Sigmoid colon (tissue), 7 donors: ENCODE measurements around the gene RHOU. TPM values are rescaled to one million over a fixed set of nuclear protein-coding genes. Genes with fewer than 3 reads are reported as not detected.

Experiments
- DNase-seq: peaks from one replicate; pipeline ENCODE4 v3.0.0-alpha.2; 2019
- H3K27ac ChIP-seq, 4 donors: fragments of 200-600 bp; sonication (generic); one replicate each; pipeline ENCODE4 v1.5.1; 2016 to 2019; ENCODE audit warnings: mild to moderate bottlenecking in 1 of 4
- H3K27me3 ChIP-seq, 3 donors: fragments of 200-600 bp; sonication (generic); one replicate each; pipeline ENCODE4 v1.5.1; 2019; ENCODE audit warnings: mild to moderate bottlenecking in 1 of 3
- H3K36me3 ChIP-seq, 4 donors: fragments of 200-600 bp; sonication (generic); one replicate each; pipeline ENCODE4 v1.5.1; 2016 to 2019
- H3K4me1 ChIP-seq, 4 donors: fragments of 200-600 bp; sonication (generic); one replicate each; pipeline ENCODE4 v1.5.1; 2017 to 2019
- H3K4me3 ChIP-seq, 4 donors: fragments of 200-600 bp; sonication (generic); one replicate each; pipeline ENCODE4 v1.5.1; 2017 to 2019; ENCODE audit warnings: mild to moderate bottlenecking in 2 of 4, moderate library complexity in 1 of 4
- H3K9me3 ChIP-seq, 4 donors: fragments of 200-600 bp in 3 of 4; sonication (generic) in 3 of 4; one replicate each; pipeline versions ENCODE4 v1.5.1 to v1.6.1; 2013 to 2019
- CTCF ChIP-seq, 4 experiments: fragments of 450-650 bp in 3 of 4; fragments of 200-600 bp in 1 of 4; IDR thresholded peaks; one replicate each; pipeline ENCODE4 v1.5.1; 2016 to 2019; ENCODE audit warnings: antibody characterized with exemption in 4 of 4, mild to moderate bottlenecking in 3 of 4, moderate library complexity in 2 of 4
- EP300 ChIP-seq, 4 donors: sonication (generic); formaldehyde crosslinking; IDR thresholded peaks; one replicate each; pipeline ENCODE4 v1.6.1; 2017; ENCODE audit warnings: antibody characterized with exemption in 4 of 4
- POLR2A ChIP-seq, 2 donors: fragments of 450-650 bp; IDR thresholded peaks; one replicate each; pipeline ENCODE4 v1.6.1; 2016; ENCODE audit warnings: antibody characterized with exemption in 2 of 2, mild to moderate bottlenecking in 2 of 2, moderate library complexity in 2 of 2
- POLR2AphosphoS5 ChIP-seq, 4 donors: sonication (generic); formaldehyde crosslinking; IDR thresholded peaks; one replicate each; pipeline ENCODE4 v1.6.1; 2017; ENCODE audit warnings: antibody characterized with exemption in 4 of 4
- WGBS, 2 donors: extraction: QIAGEN DNeasy Blood & Tissue Kit; methylation state at CpG; one replicate each; pipeline ENCODE4 v1.1.7; 2013; 5-methylcytosine and 5-hydroxymethylcytosine counted together
- intact Hi-C: fragments of 100-400 bp; cut with DNase I; formaldehyde crosslinking; loops from one replicate; pipeline ENCODE4 v1.15.1; 2023
- polyA plus RNA-seq, 3 donors: library from polyadenylated mRNA; stranded (reverse); fragments of 200-250 nt; gene quantifications; one replicate each; pipeline ENCODE4 v1.2.3, GENCODE V29; 2013
- total RNA-seq, 4 donors: library from RNA; depleted of rRNA; stranded (reverse); fragments of >200 nt; gene quantifications; one replicate each; pipeline ENCODE4 v1.1.0, GENCODE V29; 2016
- donor health status: healthy with polysubstance abuse.
- donor health status: Bipolar disorder and iron deficiency.
- donor health status: healthy.

Gene RHOU
- total and polyA plus RNA-seq, 7 donors = 9.7 to 58.7 (median 18.3) TPM

- intact Hi-C loops = no loop called here
- no peak for DNase-seq
- TF ChIP-seq POLR2AphosphoS5 (IDR thresholded peaks at IDR 0.05) = peak in 1 of 4 donors; percentile 36
- TF ChIP-seq CTCF (IDR thresholded peaks at IDR 0.05) = no peak
- peaks cover 0 to 38% (median 10%) of the 10 kb centered on the region in 4 donors for H3K4me1 ChIP-seq
- H3K4me3 ChIP-seq = no peak overlapping the region
- H3K27me3 ChIP-seq = no peaks in the 10 kb centered on the region
- H3K9me3 ChIP-seq = no peaks in the 10 kb centered on the region
- 86 to 87% methylated on average over 8 of the region's 8 CpGs for WGBS, 2 donors
- H3K27ac ChIP-seq = peak overlapping the region in 1 of 4 donors; percentile 97
- peaks cover 6 to 60% (median 9%) of the 10 kb centered on the region in 4 donors for H3K36me3 ChIP-seq
Observed at GRCh38 chr1:228740543-228741317, 5.5 kb downstream of the RHOU start.

- 94% methylated on average over 8 of the region's 8 CpGs for WGBS, 2 donors
- Histone ChIP-seq H3K36me3 (peaks cover 6 to 60% (median 9%) of the 10 kb centered on the region in 4 donors), H3K27ac (no peak overlapping the region), H3K4me1 (peaks cover 0 to 50% (median 3%) of the 10 kb centered on the region in 4 donors), H3K4me3 (no peak overlapping the region), H3K9me3 (no peaks in the 10 kb centered on the region), H3K27me3 (no peaks in the 10 kb centered on the region)
- intact Hi-C loops = no loop called here
- DNase-seq = no peak
- TF ChIP-seq POLR2A (IDR thresholded peaks at IDR 0.05) (no peak), EP300 (IDR thresholded peaks at IDR 0.05) (no peak), POLR2AphosphoS5 (IDR thresholded peaks at IDR 0.05) (no peak), CTCF (IDR thresholded peaks at IDR 0.05) (no peak)
Observed at GRCh38 chr1:228742281-228742860, 7.1 kb downstream of the RHOU start.

- H3K36me3 ChIP-seq = peaks cover 6 to 55% (median 9%) of the 10 kb centered on the region in 4 donors
- intact Hi-C loops = no loop called here
- no peaks in the 10 kb centered on the region for H3K9me3 ChIP-seq
- peaks cover 0 to 43% (median 3%) of the 10 kb centered on the region in 4 donors for H3K4me1 ChIP-seq
- TF ChIP-seq EP300 (IDR thresholded peaks at IDR 0.05) (no peak), POLR2A (IDR thresholded peaks at IDR 0.05) (no peak), CTCF (IDR thresholded peaks at IDR 0.05) (no peak), POLR2AphosphoS5 (IDR thresholded peaks at IDR 0.05) (no peak)
- H3K27me3 ChIP-seq = no peaks in the 10 kb centered on the region
- no peak overlapping the region for H3K27ac ChIP-seq
- WGBS, 2 donors = 94 to 96% methylated on average over 13 of the region's 13 CpGs
- no peak overlapping the region for H3K4me3 ChIP-seq
- no peak for DNase-seq
Observed at GRCh38 chr1:228743405-228743804, 8.1 kb downstream of the RHOU start.

DNA sequence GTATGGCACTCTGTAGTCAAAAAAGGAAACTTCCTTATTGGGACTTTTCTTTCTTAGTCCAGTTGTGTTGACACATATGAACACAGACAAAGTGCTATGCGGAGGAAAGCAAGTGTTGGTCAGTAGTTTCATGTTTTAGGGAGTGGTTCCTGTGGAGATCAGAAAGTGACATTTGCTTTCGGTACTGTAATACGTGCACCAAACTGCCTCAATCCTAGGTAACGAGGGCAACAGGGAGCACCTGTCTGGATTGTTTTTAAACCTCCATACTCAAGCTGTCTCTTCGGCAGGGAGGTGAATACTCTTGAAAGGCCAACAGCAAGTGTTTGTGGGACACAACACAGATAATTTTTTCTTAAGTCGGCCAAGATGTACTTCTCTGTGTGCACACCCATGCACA, 9.1 kb downstream of the RHOU start:
- Histone ChIP-seq H3K27ac (peak overlapping the region in 1 of 4 donors; percentile 2), H3K4me3 (no peak overlapping the region), H3K4me1 (peaks cover 0 to 34% (median 3%) of the 10 kb centered on the region in 4 donors), H3K9me3 (no peaks in the 10 kb centered on the region), H3K27me3 (no peaks in the 10 kb centered on the region), H3K36me3 (peaks cover 6 to 46% (median 9%) of the 10 kb centered on the region in 4 donors)
- TF ChIP-seq POLR2A (IDR thresholded peaks at IDR 0.05) (no peak), CTCF (IDR thresholded peaks at IDR 0.05) (no peak)
- intact Hi-C loops = no loop called here
- DNase-seq = no peak
- WGBS, 2 donors = 83 to 87% methylated on average over 6 of the region's 6 CpGs
